Right lobe of liver (tissue), 6 donors: ENCODE data around the gene SLC4A11. TPM values are rescaled to one million over a fixed set of nuclear protein-coding genes. Genes with fewer than 3 reads are reported as not detected.

ENCODE experiments used
- ATAC-seq, 4 donors: fragments of 200-7000 bp; cut with Tn5 transposase; one replicate each; pipeline ENCODE4 v1.9.1; 2020; ENCODE audit warnings: mild to moderate bottlenecking in 4 of 4, moderate library complexity in 4 of 4
- DNase-seq, 3 donors: peaks; one replicate each; pipeline ENCODE4 v3.0.0-alpha.2; 2020
- H3K27ac ChIP-seq, 3 donors: fragments of 200-600 bp; one replicate each; pipeline ENCODE4 v1.8.0; 2022
- H3K27me3 ChIP-seq, 2 donors: fragments of 200-600 bp; one replicate each; pipeline ENCODE4 v1.8.0; 2022
- H3K36me3 ChIP-seq, 4 donors: fragments of 200-600 bp; sonication (generic) in 1 of 4; one replicate each; pipeline versions ENCODE4 v1.5.1 to v1.8.0; 2017 to 2022; ENCODE audit warnings: control low read depth in 1 of 4
- H3K4me1 ChIP-seq, 4 donors: fragments of 200-600 bp; sonication (generic) in 1 of 4; one replicate each; pipeline versions ENCODE4 v1.5.1 to v1.8.0; 2017 to 2022; ENCODE audit warnings: control low read depth in 1 of 4
- H3K4me3 ChIP-seq, 3 donors: fragments of 200-600 bp; one replicate each; pipeline ENCODE4 v1.8.0; 2022
- H3K9me3 ChIP-seq, 4 donors: fragments of 200-600 bp; sonication (generic) in 1 of 4; one replicate each; pipeline versions ENCODE4 v1.5.1 to v1.8.0; 2017 to 2022; ENCODE audit warnings: control low read depth in 1 of 4
- POLR2A ChIP-seq: fragments of 450-650 bp; IDR thresholded peaks from one replicate; pipeline ENCODE4 v1.6.1; 2017; ENCODE audit warnings: antibody characterized with exemption, mild to moderate bottlenecking
- WGBS: methylation state at CpG from one replicate; pipeline ENCODE4 v1.1.6; 2018; ENCODE audit warnings: low coverage, low lambda C conversion rate; ENCODE audit not compliant: insufficient coverage; ENCODE audit errors: missing lambda C conversion rate; 5-methylcytosine and 5-hydroxymethylcytosine counted together
- intact Hi-C, 2 donors: fragments of 100-400 bp; cut with DNase I; formaldehyde crosslinking; loops; one replicate each; pipeline versions ENCODE4 v1.11.2 to v1.14.1; 2022
- total RNA-seq, 6 experiments: library from RNA; depleted of rRNA in 2 of 6; stranded (reverse); fragments of >200 nt in 2 of 6; fragmentation: NEBNext Ultra II Directional in 3 of 6; extraction: Animal tissue kit (Norgen Biotek cat#: 25700) in 3 of 6; gene quantifications; one replicate each; pipeline versions ENCODE4 v1.1.0 to v1.2.4, GENCODE V29; 2016 to 2023
- TF ChIP-seq, protein P1 (sequence below), 4 donors: fragments of 200-600 bp in 3 of 4; fragments of 450-650 bp in 1 of 4; IDR thresholded peaks; one replicate each; pipeline versions ENCODE4 v1.5.1 to v1.8.0; 2016 to 2022; ENCODE audit warnings: antibody characterized with exemption in 4 of 4, mild to moderate bottlenecking in 2 of 4
- donor health status: DM: no; HTN: yes; CAD: no.
- donor health status: DM: no; HTN: no; CAD: no.
- donor health status: DM: no; HTN: no; CAD: no.
- donor health status: DM: no; HTN: yes; CAD: no.
- donor health status: DM: no; HTN: yes; CAD: no.

SLC4A11 gene
- total RNA-seq, 6 experiments from 2014 or later, result 0.11 to 0.40 (median 0.18) TPM; not detected in 1

DNA sequence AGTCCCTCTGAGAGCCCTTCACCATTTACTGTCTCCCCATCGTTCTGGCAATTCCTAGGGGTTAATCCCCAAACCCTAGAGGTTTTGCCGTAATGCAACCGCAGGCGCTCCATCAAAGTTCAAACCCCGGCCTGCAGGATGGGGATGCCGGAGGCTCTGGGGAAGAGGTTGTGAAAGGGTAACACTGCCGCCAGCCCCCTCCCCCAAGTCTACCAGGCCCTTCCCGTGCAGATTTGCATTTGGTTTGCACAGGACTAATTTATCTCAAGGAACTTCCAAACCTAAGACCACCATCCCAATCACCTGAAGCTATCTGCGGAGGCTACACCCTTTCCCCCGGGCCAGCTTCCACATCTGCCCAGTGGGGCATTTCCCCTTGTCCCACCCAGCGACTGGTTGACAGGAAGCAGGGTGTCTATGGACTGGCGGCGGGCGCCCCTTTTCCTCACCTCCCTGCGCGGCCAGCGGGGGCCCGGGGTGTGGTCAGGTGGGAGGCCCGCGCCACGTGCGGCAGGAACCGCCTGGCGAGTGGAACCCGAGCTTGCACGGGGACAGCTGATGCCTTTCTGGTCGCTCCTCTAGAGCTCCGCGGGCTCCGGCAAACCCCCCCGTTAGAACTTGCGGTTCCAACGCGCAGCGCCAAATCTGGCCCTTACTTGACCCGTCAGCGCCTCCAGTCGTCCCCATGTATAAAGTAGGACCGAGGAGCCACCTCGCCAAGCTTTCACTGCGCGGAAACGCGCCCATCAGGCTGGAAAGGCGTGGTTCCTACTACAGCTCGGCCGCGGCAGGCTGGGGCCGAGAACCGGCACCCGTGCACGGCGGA is 9.4 kb upstream of the SLC4A11 start:
- Histone ChIP-seq H3K36me3 (peaks cover 0 to 1% (median 0%) of the 10 kb centered on the region in 4 donors), H3K27ac (no peak overlapping the region), H3K4me1 (peaks cover 0 to 8% (median 0%) of the 10 kb centered on the region in 4 donors), H3K4me3 (no peak overlapping the region), H3K27me3 (no peaks in the 10 kb centered on the region), H3K9me3 (no peaks in the 10 kb centered on the region)
- WGBS, result 19% methylated on average over 24 of the region's 53 CpGs
- DNase-seq, result peak in 1 of 3 donors; percentile 46
- TF ChIP-seq, protein P1, sequence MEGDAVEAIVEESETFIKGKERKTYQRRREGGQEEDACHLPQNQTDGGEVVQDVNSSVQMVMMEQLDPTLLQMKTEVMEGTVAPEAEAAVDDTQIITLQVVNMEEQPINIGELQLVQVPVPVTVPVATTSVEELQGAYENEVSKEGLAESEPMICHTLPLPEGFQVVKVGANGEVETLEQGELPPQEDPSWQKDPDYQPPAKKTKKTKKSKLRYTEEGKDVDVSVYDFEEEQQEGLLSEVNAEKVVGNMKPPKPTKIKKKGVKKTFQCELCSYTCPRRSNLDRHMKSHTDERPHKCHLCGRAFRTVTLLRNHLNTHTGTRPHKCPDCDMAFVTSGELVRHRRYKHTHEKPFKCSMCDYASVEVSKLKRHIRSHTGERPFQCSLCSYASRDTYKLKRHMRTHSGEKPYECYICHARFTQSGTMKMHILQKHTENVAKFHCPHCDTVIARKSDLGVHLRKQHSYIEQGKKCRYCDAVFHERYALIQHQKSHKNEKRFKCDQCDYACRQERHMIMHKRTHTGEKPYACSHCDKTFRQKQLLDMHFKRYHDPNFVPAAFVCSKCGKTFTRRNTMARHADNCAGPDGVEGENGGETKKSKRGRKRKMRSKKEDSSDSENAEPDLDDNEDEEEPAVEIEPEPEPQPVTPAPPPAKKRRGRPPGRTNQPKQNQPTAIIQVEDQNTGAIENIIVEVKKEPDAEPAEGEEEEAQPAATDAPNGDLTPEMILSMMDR (IDR thresholded peaks at IDR 0.05), result no peak
- TF ChIP-seq POLR2A, result no peak
- ATAC-seq, result peak; percentile 59 to 77 (median 62)
- intact Hi-C loops, result no loop called here

DNA sequence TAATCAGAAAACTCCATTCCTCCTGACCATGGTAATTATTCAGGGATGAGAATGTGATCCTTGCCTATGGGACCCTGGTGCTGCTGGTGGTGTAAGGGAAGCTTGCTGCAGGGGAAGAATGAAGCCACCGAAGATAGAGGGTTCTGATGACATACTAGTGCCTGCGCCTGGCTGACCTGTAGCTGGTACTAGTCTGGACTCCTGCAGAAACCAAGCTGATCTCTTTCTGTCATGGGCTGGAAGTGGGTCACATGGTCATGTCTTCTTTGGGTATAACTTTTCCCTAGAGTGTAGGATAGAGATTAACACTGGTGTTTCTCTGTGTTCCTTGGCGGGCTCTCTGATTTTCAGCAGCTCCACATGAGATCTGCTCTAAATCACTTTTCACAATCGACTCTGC is 8.6 kb upstream of the SLC4A11 start:
- no peak for DNase-seq
- Histone ChIP-seq H3K9me3 (no peaks in the 10 kb centered on the region), H3K36me3 (no peaks in the 10 kb centered on the region), H3K27me3 (no peaks in the 10 kb centered on the region), H3K27ac (no peak overlapping the region), H3K4me3 (no peak overlapping the region), H3K4me1 (peaks cover 0 to 8% (median 0%) of the 10 kb centered on the region in 4 donors)
- 13% methylated on average over 1 of the region's 4 CpGs for WGBS
- TF ChIP-seq, protein P1 (IDR thresholded peaks at IDR 0.05), result no peak
- TF ChIP-seq POLR2A, result no peak
- ATAC-seq, result no peak
- intact Hi-C loops, result no loop called here

DNA sequence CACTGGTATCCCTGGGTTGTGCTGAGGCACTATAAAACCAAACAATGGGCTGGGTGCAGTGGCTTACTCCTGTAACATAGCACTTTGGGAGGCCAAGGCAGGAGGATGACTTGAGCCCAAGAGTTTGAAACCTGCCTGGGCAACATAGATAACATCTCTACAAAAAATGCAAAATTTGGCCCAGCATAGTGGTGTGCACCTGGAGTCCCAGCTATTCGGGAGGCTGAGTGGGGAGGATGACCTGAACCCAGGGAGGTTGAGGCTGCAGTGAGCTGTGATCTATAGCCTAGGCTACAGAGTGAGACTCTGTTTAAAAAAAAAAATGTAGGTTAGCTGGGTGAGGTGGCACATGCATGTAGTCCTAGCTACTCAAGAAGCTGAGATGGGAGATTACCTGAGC is 7.7 kb upstream of the SLC4A11 start:
- Histone ChIP-seq H3K9me3 (no peaks in the 10 kb centered on the region), H3K4me1 (peaks cover 0 to 8% (median 0%) of the 10 kb centered on the region in 4 donors), H3K4me3 (no peak overlapping the region), H3K27me3 (no peaks in the 10 kb centered on the region), H3K36me3 (no peaks in the 10 kb centered on the region), H3K27ac (no peak overlapping the region)
- ATAC-seq (no peak), DNase-seq (no peak)
- WGBS, result 80% methylated on average over 1 of the region's 1 CpG
- no peak for TF ChIP-seq POLR2A
- TF ChIP-seq, protein P1 (IDR thresholded peaks at IDR 0.05), result no peak
- intact Hi-C loops, result no loop called here

DNA sequence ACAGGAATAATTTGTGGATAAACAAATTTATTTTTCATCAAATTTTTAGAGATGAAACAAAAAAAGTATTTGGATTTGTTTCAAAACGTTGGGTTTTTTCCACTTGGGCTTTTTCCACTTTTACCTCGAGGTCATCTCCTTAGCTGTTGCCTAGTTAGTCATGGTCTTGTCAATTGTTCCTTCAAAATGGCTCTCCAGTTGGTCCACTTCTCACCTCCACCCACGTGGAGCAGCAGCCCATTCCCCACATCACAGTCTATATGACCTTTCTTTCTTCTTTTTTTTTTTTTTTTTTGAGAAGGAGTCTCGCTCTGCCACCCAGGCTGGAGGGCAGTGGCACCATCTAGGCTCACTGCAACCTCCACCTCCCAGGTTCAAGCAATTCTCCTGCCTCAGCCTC is 6.7 kb upstream of the SLC4A11 start:
- no peak for DNase-seq
- no peak for TF ChIP-seq POLR2A
- TF ChIP-seq, protein P1 (IDR thresholded peaks at IDR 0.05), result no peak
- Histone ChIP-seq H3K27ac (no peak overlapping the region), H3K27me3 (no peaks in the 10 kb centered on the region), H3K4me1 (peaks cover 0 to 8% (median 0%) of the 10 kb centered on the region in 4 donors), H3K9me3 (no peaks in the 10 kb centered on the region), H3K36me3 (no peaks in the 10 kb centered on the region), H3K4me3 (no peak overlapping the region)
- intact Hi-C loops, result no loop called here
- no peak for ATAC-seq
- WGBS, result 30% methylated on average over 4 of the region's 4 CpGs
